T-helper 1 cell treated with Interleukin-12 subunit alpha and Interleukin-12 subunit beta and Interleukin-4 antibody, amounts not matched to agents 30 ng/mL and 1 ng/mL, for 36 hours (primary cell): ENCODE data around the gene NAXD. TPM values are rescaled to one million over a fixed set of nuclear protein-coding genes. Genes with fewer than 3 reads are reported as not detected.
"Not testable (repeated sequence)": the region's sequence is repeated elsewhere in the genome, so short reads cannot be mapped to it uniquely, and the experiment has no call there.

Source experiments
- intact Hi-C: fragments of 100-400 bp; cut with micrococcal nuclease; formaldehyde crosslinking; loops from one replicate; pipeline ENCODE4 v1.15.1; 2024
- total RNA-seq: library from RNA; stranded (reverse); gene quantifications from 2 replicates; pipeline ENCODE4 v1.2.3, GENCODE V29; 2022

Gene NAXD
- total RNA-seq, 1 donor from 2014 or later = 27.2 TPM

DNA sequence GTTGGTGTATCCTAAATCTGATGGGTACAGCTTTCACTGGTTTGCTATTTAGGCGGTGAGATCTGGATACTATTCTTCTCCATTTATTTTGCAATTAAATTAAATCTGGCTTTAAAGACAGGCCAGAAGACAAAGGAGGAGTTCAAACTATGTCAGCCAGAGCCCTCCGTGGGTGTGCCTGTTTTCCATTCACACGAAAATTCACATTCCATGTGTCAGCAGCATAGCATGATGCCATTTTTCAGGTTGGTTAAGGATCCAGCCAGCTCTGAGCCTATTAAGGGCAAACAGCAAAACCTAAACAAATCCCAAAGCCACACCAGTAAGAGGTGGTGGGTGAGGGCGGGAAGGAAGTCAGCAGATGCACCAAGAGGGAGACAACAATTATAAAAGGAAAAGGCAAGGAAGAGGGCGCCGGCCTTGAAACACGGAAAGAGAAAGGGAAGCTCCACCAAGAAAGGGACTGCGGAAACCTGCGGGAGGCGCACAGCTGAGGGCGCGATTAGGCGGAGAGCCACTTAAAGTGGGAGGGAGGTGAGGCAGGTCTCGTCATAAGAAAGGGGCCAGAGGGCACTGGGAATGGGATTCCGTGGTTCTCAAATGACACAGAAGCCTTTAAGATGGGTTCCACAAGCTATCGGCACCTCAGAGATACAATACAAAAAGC lies 47.6 kb downstream of the NAXD start:
- intact Hi-C loops = no loop called here

DNA sequence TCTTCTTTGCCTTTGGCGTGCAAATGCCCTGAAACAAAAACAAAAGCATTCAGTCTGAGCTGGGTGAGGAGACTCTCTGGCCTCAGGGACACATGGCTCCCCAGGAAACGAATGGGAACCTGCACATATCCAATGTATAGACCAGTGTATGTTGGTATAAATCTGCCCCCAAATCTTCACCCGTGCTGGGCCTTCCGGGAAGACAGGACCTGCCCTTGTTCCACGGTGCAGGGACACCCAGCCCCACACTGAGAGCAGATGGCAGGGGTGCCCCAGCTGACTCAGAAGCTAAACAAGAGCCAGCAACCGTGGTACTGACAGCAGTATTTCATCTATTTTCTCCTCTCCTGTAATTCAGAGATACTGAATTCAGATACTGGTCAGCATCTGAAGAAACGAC lies 48.1 kb downstream of the NAXD start:
- intact Hi-C loops = no loop called here

DNA sequence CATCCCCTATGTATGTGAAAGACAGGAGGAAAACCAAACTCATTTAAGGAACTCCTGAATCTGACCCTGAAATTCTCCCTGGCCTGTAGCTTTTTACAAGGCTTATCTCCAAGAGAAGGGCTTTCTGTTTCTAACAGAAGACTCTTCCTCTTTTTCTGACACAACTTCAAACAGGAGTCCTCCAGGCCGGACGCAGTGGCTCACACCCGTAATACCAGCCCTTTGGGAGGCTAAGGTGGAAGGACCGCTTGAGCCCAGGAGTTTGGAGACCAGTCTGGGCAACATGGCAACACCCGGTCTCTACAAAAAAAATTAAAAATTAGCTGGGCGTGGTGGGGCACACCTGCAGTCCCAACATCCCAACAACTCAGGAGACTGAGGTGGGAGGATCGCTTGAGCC lies 48.7 kb downstream of the NAXD start:
- intact Hi-C loops = no loop called here

DNA sequence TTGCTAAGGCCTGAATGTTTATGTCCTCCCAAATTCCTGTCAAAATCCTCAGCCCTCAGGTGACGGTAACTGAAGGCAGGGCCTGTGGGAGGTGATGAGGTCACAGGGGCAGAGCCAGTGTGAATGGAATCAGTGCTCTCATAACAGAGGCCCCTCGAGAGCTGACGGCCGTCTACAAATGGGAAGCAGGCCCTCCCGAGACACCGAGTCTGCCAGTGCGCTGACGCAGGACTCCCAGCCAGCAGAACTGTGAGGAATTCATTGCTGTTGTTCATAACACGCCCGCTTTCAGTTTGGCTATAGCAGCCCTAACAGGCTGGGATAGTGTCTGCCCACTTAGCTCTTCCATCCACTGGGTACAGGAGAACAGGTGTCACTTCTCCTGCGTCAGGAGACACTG lies 49.3 kb downstream of the NAXD start:
- intact Hi-C loops = no loop called here

DNA sequence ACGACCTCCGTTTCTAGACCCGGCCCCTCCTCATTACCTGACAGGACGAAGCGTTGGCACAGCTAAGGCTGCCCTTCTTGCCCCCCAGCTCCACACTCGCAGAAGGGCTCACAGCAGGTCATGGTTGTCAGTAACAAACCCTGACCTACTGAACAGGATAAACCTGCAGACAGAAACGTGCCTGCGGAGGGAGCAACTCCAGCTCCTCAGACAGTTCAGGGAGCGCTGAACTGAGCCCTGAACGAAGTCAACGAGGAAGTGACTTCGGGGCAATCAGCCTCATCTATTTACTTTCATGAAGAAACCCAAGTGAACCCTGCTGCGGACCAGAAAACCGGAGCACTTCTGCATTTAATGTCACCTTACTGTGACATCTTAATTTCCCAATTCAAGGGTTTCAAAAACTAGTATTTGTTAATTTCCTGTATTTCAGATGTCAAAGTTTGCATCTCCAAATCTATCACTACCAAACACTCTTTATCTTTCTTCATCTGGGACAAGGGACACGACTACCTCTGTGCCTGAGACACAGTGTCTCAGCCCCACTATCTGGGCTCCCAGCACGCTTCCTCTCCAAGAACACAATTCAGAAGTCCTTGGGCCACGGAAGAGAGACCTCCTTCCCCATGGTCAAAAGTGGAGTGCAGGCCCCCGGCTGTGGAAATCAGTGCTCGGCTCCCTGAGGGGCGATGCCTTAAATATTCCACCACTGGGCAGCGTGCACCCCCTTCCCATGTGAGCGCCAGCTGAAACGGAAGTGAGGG lies 50.3 kb downstream of the NAXD start:
- intact Hi-C loops = no loop called here

DNA sequence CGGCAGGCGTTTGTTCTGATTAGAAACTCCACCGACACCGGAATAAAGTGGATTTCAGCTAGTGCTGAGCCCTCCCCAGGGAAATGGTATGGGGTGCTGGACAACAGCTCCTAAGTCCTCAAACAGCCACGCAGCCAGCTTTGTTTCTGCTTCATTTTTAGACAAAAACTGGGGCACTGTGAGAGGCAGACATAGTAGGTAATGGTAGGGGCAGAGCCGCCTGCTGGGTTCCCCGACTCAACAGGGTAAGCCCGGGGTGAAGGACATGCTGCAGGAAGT lies 50.8 kb downstream of the NAXD start:
- intact Hi-C loops = no loop called here

DNA sequence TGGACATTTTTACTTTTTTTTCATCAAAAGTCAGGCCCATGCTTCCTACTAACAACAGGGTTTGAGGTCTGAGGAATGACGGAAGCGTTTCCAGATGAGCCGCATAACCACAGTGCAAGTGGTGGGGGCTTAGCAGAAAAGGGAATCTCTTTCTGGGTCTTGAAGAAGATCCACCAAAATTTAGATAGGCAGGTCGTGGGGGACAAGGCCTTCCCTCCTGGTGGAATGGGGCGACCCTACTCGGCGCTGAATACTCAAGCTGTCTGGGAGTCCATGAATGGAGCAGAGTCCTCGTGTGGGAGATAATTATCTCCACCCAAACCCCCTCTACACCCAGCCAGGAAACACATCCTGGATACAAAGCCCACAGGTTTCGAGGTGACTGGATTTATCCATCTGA lies 53.7 kb downstream of the NAXD start:
- intact Hi-C loops = no loop called here

DNA sequence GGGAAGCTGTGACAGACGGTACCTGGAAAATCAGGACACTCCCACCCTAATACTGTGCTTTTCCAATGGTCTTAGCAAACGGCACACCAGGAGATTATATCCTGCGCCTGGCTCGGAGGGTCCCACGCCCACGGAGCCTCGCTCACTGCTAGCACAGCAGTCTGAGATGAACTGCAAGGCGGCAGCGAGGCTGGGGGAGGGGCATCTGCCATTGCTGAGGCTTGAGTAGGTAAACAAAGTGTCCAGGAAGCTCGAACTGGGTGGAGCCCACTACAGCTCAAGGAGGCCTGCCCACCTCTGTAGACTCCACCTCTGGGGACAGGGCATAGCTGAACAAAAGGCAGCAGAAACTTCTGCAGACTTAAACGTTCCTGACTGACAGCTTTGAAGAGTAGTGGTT lies 54.5 kb downstream of the NAXD start:
- intact Hi-C loops = not testable (repeated sequence)

DNA sequence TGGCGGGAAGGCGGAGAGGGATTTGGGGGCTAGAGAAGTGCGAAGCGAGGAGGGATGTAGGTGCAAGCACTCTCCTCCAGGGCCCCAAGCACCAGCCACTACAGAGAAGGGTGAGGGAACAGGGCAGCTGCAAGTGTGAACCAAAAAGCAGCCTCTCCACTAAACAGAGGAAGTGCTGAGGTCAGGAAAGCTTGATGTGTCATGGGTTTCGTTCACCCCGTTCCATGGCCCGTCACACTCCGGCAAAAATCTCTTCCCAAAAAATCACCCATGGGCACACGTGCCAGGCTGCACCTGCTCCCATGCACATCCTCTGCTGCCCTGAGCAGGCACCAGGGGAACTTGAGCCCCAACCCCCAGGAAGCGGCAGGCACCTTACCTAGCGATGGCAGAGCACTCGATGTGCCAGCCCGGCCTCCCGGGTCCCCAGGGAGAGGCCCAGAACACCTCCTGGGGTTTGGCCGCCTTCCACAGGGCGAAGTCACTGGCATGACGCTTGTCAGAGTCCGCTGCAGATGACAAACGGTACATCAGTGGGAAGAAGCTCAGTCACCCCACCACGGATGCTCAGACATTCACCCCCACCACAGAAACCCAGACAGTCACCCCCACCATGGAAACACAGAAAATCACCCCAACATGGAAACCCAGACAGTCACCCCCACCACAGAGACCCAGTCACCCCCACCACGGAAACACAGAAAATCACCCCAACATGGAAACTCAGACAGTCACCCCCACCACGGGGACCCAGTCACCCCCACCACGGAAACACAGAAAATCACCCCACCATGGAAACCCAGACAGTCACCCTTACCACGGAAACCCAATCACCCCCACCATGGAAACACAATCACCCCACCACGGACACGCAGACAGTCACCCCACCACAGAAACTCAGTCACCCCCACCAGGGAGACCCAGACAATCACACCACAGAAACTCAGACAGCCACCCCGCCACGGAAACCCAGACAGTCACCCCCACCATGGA lies 61.5 kb downstream of the NAXD start:
- intact Hi-C loops = no loop called here

DNA sequence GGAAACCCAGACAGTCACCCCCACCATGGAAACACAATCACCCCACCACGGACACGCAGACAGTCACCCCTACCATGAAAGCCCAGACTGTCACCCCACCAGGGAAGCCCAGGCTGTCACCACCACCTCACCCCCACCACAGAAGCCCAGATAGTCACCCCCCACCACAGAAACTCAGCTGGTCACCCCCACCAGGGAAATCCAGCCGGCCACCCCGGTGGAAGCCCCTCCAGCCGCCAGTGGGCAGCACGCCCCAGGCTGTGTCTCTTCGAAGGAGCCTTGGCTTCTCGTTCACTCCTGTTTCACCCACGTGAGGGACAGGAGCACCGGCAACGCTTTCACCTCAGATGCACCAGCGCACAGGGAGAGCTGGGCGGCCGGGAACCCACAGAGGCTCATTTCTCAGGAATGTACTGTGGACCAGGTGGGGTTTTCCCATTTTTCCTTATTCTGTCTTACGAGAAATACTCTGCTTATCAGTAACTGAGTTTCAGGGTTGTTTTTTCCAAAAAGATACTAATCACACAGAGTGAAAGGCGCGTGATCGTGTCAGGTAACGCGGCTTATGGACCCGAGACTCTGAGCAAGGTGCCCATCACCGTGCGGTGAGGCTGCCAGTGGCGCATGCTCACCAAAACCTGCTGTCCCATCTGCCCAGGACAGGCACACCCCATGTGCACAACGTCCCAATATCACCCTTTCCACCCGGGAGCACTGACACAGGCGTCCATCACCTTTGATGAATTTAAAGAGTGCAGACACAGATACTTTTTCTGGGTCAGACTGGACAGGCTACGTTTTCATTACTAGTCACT lies 62.6 kb downstream of the NAXD start:
- intact Hi-C loops = no loop called here

DNA sequence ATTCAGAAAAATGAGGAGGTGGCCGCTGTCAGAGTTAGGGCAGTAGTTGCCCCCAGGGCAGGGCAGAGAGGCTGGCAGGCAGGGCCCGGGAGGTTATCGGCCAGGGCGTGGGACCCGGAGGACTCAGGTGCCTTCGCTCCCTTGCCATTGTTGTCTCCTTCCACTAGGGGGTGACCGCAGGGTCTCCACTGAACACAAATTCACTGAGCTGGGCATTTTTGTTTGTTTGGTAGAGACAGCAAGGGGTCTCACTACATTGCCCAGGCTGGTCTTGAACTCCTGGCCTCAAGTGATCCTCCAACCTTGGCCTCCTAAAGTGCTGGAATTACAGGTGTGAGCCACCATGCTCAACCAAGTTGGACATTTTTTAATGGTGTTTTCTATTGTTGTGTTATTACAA lies 65.5 kb downstream of the NAXD start:
- intact Hi-C loops = loop anchor here (5.0 kb wide), 1 partner anchor 121 kb away; no protein-coding TSS in a partner anchor

DNA sequence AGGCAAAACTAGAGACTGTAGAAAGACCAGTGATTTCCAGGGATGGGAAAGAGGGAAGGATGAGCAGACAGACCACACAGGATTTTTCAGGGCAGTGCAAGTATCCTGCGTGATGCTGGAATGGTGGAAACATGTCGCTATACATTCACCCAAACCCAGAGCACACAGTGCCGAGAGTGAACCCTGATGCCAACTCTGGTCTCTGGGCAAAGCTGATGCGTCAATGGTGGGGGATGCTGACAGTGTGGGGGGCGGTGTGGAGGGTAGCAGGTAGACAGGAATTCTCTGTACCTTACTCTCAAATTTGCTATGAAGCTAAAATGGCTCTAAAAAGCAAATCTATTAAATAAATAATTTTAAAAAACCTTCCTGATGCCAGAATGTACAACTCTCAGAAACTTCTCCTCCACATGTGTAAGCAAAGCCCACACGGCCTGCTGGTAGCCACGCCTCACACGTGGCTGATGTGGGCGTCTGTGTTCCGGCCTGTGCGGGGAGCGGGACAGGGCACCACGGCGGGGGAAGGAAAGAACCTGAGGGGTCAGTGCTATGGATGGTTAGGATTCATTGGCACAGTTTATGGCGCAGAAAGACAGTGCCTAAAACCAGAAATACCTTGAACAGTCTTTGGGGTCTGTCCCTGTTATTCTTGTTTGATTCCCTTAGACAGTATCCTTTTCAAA lies 66.7 kb downstream of the NAXD start:
- intact Hi-C loops = loop anchor here (5.0 kb wide), 1 partner anchor 120 kb away; no protein-coding TSS in a partner anchor

DNA sequence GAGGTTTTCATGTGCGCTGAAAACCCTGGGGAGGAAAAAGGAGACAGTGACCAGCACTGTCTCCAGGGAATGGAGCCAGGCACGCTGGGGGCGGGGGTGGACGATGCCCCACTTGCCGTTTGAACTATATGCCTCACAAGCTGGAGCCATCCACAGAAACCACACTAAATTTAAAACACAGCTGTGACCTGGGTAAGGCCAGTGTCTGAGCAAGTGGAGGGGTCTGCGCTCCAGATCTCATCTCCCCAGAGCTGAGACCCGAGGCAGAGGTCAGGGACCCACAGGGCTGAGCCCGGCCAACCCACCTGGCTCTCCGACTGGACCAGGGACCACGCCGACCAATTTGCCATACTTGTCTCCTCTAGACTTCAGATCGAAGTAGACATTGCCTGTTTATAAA lies 67.4 kb downstream of the NAXD start:
- intact Hi-C loops = loop anchor here (1.0 to 5.0 kb wide), 4 partner anchors 24 to 137 kb away; partner anchors contain the start of gene CARS2

DNA sequence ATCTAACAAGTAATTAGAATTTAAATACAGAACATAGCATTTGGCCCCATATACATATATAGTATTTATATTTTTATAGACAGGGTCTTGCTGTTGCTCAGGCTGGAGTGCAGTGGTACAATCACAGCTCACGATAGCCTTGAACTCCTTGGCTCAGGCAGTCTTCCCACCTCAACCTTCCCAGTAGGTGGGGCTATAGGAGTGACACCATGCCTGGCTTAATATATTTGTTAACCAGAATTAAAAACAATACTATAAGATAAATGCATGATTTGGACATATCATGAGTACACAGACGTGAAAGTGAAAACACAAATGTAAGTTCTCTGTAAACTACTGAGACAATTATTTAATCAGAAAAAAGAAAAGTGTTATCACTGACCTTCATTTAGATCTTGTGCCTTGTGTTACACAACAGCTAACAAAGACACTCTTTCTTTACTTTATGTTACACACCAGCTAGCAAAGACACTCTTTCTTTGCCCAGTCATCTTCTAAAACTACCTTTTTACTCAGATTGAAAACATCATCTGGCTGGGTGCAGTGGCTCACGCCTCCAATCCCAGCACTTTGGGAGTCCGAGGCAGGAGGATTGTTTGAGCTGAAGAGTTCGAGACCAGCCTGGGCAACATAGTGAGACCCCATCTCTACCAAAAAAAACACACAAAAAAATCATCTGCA lies 68.0 kb downstream of the NAXD start:
- intact Hi-C loops = loop anchor here (1.0 to 5.0 kb wide), 4 partner anchors 23 to 136 kb away; partner anchors contain the start of gene CARS2

DNA sequence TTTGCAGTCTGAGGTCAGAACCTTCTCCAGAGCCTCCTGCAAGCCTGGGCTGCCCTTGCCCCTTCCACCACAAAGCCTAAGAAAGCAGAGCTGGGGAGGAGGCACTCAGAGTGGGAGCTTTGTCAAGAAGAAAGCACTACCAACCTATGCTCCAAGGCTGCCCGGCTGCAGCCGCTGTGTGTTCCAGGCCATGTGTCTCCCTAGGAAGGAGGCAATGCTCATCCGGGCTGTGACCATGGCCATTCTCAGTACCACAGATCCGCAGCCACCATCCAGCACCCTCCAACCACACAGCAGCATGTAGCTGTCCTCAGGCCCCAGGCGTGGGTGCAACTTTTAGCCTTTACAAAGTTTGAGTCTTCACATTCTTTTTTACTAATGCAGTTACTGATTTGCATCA lies 68.6 kb downstream of the NAXD start:
- intact Hi-C loops = loop anchor here (1.0 to 5.0 kb wide), 4 partner anchors 22 to 135 kb away; partner anchors contain the start of gene CARS2

DNA sequence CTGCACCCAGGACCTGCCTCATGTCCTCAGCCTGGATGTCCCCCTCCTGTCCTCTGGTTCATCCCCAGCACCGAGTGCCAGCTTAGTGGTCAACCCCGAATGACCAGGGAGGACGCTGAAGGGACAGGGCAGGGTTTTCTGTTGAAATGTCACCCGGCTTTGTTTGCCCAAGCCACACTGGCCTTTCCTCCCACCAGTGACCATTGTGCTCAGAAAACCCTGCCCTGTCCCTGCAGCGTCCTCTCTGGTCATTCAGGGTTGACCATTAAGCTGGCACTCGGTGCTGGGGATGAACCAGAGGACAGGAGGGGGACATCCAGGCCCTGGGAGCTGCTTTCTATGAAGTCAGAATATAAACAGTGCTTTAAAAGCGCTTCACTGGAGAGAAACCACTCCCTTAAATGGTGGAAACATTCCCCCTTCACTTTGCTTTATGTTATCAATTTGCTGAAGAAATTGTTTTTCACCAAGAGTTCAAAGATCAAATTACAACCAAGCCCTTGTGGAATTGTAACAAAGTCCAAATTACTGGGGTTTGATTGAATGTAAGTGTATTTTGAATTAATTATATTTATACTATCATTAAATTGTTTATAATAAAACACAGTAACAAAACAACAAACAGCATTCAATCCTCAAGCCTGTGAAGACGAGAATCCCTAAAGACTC lies 69.2 kb downstream of the NAXD start:
- intact Hi-C loops = loop anchor here (5.0 kb wide), 1 partner anchor 118 kb away; no protein-coding TSS in a partner anchor

DNA sequence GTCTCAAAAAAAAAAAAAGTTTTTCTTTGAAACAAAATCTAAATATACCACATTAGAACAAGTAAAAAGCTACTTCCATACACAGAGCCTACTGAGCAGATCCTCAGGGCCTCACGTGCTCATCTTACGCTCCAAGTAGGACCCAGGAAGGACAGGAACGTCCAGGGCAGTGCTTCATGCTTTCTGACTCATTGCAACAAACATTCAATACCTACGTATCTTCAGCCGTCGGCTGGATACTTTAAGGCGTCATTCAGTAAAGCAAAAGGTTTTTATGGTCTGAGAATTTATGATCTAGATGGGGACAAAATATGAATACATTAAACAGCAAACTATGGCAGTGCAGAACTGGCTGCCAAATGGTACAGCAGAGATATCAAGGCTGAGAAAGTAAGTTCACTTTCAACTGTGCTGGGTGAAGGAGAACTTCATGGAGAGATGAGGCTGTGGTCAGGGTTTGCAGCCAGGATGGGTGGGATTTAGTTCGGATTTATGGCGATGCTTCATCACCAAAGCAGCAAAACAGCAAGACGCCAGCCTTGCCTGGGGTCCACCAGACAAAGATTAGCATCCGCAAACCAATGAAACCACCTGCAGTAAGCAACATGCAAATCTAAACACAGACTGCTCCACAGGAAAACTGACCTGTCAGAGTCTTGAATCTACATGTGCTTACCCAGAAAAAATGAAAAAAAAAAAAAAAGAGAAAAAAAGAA lies 70.1 kb downstream of the NAXD start:
- intact Hi-C loops = no loop called here

DNA sequence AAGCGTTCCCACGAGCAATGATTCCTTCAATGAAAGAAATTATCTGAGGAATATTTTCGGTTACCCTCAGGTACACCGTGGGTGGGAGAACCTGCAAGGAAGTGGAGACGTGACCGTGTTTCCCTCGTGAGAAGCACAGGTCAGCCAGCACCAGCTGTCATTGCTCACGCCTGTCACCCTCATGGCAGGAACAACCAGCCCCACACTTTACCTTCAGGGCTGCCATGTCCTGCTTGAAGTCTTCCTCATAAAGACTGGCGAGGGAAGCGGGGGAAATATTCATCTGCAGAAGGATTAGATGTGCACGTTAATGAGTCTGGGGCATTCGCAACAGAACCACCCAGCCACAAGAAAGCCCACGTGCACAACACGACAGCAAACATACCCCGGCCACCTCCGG lies 72.4 kb downstream of the NAXD start:
- intact Hi-C loops = no loop called here
